Fibroblast of pulmonary artery (primary cell): ENCODE measurements around the gene NDRG4.

Source experiments
- DNase-seq: peaks from one replicate; pipeline ENCODE4 v3.0.0-alpha.2; 2010; ENCODE audit warnings: low read depth
- H3K4me3 ChIP-seq: replicated peaks from 2 replicates; pipeline ENCODE4 v1.5.1; 2011; ENCODE audit warnings: low read depth, mild to moderate bottlenecking, control low read depth, low read length, moderate library complexity
- CTCF ChIP-seq: IDR thresholded peaks from 2 replicates; pipeline ENCODE4 v1.5.1; 2011; ENCODE audit warnings: mild to moderate bottlenecking, control low read depth, low read length, inconsistent platforms; ENCODE audit errors: missing control alignments

NDRG4 gene

GRCh38 chr16:58506241-58507194, 6.6 kb downstream of the NDRG4 start:
- TF ChIP-seq CTCF: no peak
- H3K4me3 ChIP-seq: no peak overlapping the region
- no peak for DNase-seq

- no peak for DNase-seq
- TF ChIP-seq CTCF: no peak
- H3K4me3 ChIP-seq: no peak overlapping the region
Observed at GRCh38 chr16:58507195-58507962, 7.4 kb downstream of the NDRG4 start.

GRCh38 chr16:58507963-58508670, 8.2 kb downstream of the NDRG4 start:
- no peak overlapping the region for H3K4me3 ChIP-seq
- no peak for DNase-seq
- no peak for TF ChIP-seq CTCF

- no peak overlapping the region for H3K4me3 ChIP-seq
- TF ChIP-seq CTCF: no peak
- no peak for DNase-seq
Observed at GRCh38 chr16:58508671-58509251, 8.8 kb downstream of the NDRG4 start.

- DNase-seq: no peak
- no peak overlapping the region for H3K4me3 ChIP-seq
- no peak for TF ChIP-seq CTCF
Observed at GRCh38 chr16:58509256-58510096, 9.5 kb downstream of the NDRG4 start.
